ENCODE data around the gene CHKB.

Gene CHKB

DNA sequence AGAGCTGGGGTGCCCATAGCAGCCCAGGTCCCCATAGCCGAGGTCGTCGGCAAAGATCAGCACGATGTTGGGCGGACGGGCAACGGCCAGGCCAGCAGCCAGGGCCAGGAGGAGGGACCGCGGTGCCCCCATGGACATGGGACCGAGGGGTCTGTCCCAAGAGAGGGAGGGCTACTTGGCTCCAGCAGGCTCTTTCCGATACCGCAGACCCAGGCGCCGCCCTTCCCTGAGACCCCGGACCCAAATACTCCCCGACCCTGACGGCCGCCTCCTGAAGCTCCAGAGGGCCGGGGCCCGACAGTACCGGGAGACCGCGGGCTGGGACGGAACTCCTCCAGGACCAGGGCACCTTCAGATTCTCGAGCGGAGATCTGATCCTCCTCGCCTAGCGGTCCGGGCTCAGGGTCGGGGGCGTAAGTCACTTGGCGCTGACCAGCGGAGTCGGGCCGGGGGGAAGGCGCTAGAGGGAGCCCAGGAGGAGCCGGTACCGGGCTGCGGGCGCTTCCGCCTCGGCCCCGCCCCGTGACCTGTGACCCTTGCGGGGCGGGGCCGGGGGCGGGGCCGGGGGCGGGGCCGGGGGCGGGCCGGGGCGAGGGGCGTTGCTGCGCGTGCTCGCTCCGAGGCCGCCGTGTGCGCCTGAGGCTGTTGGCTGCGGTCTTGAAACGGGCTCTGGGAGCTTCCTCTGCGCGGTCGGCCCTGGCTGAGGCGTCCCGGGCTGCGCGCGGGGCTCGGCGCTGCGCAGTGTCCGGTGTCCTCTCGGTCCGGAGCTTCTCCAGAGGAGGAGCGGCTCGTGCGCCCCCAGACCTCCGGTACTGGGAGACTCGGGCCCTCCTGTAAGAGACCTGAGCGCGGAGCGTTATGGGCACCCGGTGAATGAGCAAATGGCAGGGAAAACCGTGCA, 45.2 kb upstream of the CHKB start, which contains the start of gene ARSA:
Gene ARSA (minus strand): TSS at position 511 of the 901 bp plus-strand sequence. CDS start 373 bp downstream, at position 138.
- H2BK120ac ChIP-seq (ENCODE audit: low read depth, low read length) = no peak within 1 kb of the TSS
- no peak within 1 kb of the TSS for H4K91ac ChIP-seq (ENCODE audit: low read depth, low read length, poor library complexity)
- H3K4me2 ChIP-seq (ENCODE audit: insufficient read depth, low read length, poor library complexity, severe bottlenecking) = peak within 1 kb of the TSS; percentile 99
- no peaks in the 10 kb centered on the region for H3K36me3 ChIP-seq (replicated peaks in 1 of 2; ENCODE audit: control insufficient read depth in 2 of 2, insufficient read depth in 2 of 2, low read length in 2 of 2)
- H3K27ac ChIP-seq (replicated peaks; ENCODE audit: low read length) = no peak within 1 kb of the TSS
- peak within 1 kb of the TSS; percentile 98 for H3K18ac ChIP-seq (ENCODE audit: low read length)
- peaks cover 2% of the 10 kb centered on the region for H3K79me1 ChIP-seq (ENCODE audit: low read depth, low read length)
- peak within 1 kb of the TSS; percentile 70 for H2BK12ac ChIP-seq (ENCODE audit: low read length)
- peaks cover 11 to 13% of the 10 kb centered on the region in 2 donors for H3K4me1 ChIP-seq (ENCODE audit: control insufficient read depth in 2 of 2, insufficient read depth in 1 of 2, low read depth in 1 of 2, low read length in 2 of 2)
- H2BK5ac ChIP-seq (ENCODE audit: low read length) = peak within 1 kb of the TSS; percentile 62
- no peak within 1 kb of the TSS for H4K8ac ChIP-seq (ENCODE audit: low read depth, low read length)
- no peaks in the 10 kb centered on the region for H3K9me3 ChIP-seq (replicated peaks in 1 of 2; ENCODE audit: control insufficient read depth in 2 of 2, insufficient read depth in 1 of 2, low read depth in 1 of 2, low read length in 2 of 2)
- H3K23ac ChIP-seq (ENCODE audit: low read depth, low read length, poor library complexity) = peak within 1 kb of the TSS; percentile 93
- DNase-seq (ENCODE audit: low spot score) = peak; percentile 82
- H3K9ac ChIP-seq (ENCODE audit: low read depth, low read length, poor library complexity) = peak within 1 kb of the TSS; percentile 95
- H3K4me3 ChIP-seq (ENCODE audit: low read length in 2 of 2) = peak within 1 kb of the TSS; percentile 91 to 94
- peak within 1 kb of the TSS; percentile 93 for H2BK15ac ChIP-seq (ENCODE audit: low read length)
- peak within 1 kb of the TSS; percentile 98 for H2AFZ ChIP-seq (ENCODE audit: low read length)
- WGBS, 2 donors (ENCODE audit: extremely low coverage in 2 of 2, insufficient read length in 2 of 2, insufficient replicate concordance in 1 of 2) = no CpG with 5 or more reads among the region's 88 CpGs
- H2AK5ac ChIP-seq (ENCODE audit: low read depth, low read length) = peak within 1 kb of the TSS; percentile 92
- H3K27me3 ChIP-seq (ENCODE audit: control insufficient read depth in 3 of 3, insufficient read depth in 3 of 3, low read depth in 1 of 3, low read length in 3 of 3) = peaks cover 0 to 6% (median 0%) of the 10 kb centered on the region in 3 experiments
- H3K4ac ChIP-seq (ENCODE audit: low read length) = peak within 1 kb of the TSS; percentile 32
- H3K14ac ChIP-seq (ENCODE audit: low read length) = peak within 1 kb of the TSS; percentile 94

DNA sequence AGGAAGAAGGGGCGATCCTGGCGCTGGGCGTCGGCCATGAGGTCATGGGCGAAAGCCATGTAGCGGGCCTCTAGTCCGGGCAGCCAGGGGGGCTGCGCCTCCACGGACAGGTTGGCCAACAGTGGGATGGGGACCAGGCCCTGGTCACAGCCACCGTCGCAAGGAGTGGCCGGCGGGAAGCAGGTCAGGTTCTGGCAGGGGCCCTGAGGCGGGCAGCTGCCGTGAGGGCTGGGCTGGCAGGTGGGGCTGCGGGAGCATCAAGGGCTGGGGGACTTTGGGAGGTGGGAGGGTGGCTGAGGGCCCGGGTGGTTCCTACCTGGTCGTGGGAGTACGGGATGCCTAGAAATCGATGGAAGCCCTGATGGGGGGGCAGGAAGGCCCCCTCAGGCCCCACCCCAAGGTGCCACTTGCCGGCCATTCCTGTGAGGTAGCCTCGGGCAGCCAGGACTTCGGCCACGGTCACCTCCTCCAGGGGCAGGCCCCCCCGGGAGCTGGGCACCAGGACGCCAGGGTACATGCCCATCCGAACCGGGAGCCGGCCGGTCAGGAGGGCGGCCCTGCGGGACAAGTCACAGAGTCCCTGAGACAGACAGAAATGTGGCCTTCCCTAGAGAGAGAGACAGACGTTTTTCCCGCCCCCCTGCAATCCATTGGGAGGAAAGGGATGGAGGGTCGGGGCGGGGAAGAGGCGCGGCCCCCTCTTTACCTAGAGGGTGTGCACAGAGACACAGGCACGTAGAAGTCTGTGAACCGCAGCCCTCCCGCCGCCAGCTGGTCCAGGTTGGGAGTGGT, 44.4 kb upstream of the CHKB start:
- H3K9me3 ChIP-seq (replicated peaks in 1 of 2; ENCODE audit: control insufficient read depth in 2 of 2, insufficient read depth in 1 of 2, low read depth in 1 of 2, low read length in 2 of 2) = no peaks in the 10 kb centered on the region
- H3K4me2 ChIP-seq (ENCODE audit: insufficient read depth, low read length, poor library complexity, severe bottlenecking) = peak overlapping the region; percentile 99
- peak overlapping the region; percentile 85 to 94 for H3K4me3 ChIP-seq (ENCODE audit: low read length in 2 of 2)
- no peak overlapping the region for H2BK120ac ChIP-seq (ENCODE audit: low read depth, low read length)
- H2AK5ac ChIP-seq (ENCODE audit: low read depth, low read length) = peak overlapping the region; percentile 88
- no peak overlapping the region for H4K8ac ChIP-seq (ENCODE audit: low read depth, low read length)
- H3K4me1 ChIP-seq (ENCODE audit: control insufficient read depth in 2 of 2, insufficient read depth in 1 of 2, low read depth in 1 of 2, low read length in 2 of 2) = peaks cover 18 to 20% of the 10 kb centered on the region in 2 donors
- no peaks in the 10 kb centered on the region for H3K36me3 ChIP-seq (replicated peaks in 1 of 2; ENCODE audit: control insufficient read depth in 2 of 2, insufficient read depth in 2 of 2, low read length in 2 of 2)
- H3K4ac ChIP-seq (ENCODE audit: low read length) = no peak overlapping the region
- peak overlapping the region; percentile 96 for H3K18ac ChIP-seq (ENCODE audit: low read length)
- H2BK5ac ChIP-seq (ENCODE audit: low read length) = peak overlapping the region; percentile 62
- peak overlapping the region; percentile 92 for H3K9ac ChIP-seq (ENCODE audit: low read depth, low read length, poor library complexity)
- H3K23ac ChIP-seq (ENCODE audit: low read depth, low read length, poor library complexity) = peak overlapping the region; percentile 87
- peak overlapping the region; percentile 93 for H2BK15ac ChIP-seq (ENCODE audit: low read length)
- no peak overlapping the region for H4K91ac ChIP-seq (ENCODE audit: low read depth, low read length, poor library complexity)
- no peak for DNase-seq (ENCODE audit: low spot score)
- no peak overlapping the region for H3K27ac ChIP-seq (replicated peaks; ENCODE audit: low read length)
- H3K27me3 ChIP-seq (ENCODE audit: control insufficient read depth in 3 of 3, insufficient read depth in 3 of 3, low read depth in 1 of 3, low read length in 3 of 3) = peaks cover 0 to 6% (median 0%) of the 10 kb centered on the region in 3 experiments
- peaks cover 2% of the 10 kb centered on the region for H3K79me1 ChIP-seq (ENCODE audit: low read depth, low read length)
- H2AFZ ChIP-seq (ENCODE audit: low read length) = peak overlapping the region; percentile 98
- H3K14ac ChIP-seq (ENCODE audit: low read length) = peak overlapping the region; percentile 94
- WGBS, 2 donors (ENCODE audit: extremely low coverage in 2 of 2, insufficient read length in 2 of 2, insufficient replicate concordance in 1 of 2) = no CpG with 5 or more reads among the region's 42 CpGs
- no peak overlapping the region for H2BK12ac ChIP-seq (ENCODE audit: low read length)

DNA sequence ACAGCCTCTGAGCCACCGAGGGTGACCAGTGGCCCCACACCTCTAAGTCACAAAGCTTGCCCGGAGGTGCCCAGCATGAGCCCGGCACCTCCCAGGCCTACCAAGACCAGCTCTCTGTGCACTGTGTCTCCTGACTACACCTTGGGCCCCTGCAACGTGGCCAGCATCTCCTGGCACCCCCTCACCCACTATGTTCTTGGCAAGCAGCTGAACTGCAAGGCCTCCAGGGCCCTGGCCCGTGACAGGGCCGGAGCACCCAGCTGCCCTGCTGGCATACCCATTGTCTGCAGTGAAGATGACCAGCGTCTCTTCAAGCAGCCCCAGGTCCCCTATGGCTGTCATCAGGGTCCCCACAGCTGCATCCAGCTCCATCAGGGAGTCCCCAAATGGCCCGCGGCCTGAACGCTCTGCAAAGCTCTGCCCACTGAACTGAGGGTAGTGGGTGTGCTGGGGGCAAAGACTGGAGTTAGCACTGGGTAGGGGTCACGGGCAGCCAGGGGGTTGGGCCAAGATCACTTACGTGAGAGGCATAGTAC, 43.7 kb upstream of the CHKB start:
- no peaks in the 10 kb centered on the region for H3K9me3 ChIP-seq (replicated peaks in 1 of 2; ENCODE audit: control insufficient read depth in 2 of 2, insufficient read depth in 1 of 2, low read depth in 1 of 2, low read length in 2 of 2)
- DNase-seq (ENCODE audit: low spot score) = no peak
- peak overlapping the region; percentile 48 for H3K18ac ChIP-seq (ENCODE audit: low read length)
- peaks cover 24 to 27% of the 10 kb centered on the region in 2 donors for H3K4me1 ChIP-seq (ENCODE audit: control insufficient read depth in 2 of 2, insufficient read depth in 1 of 2, low read depth in 1 of 2, low read length in 2 of 2)
- no peak overlapping the region for H2BK120ac ChIP-seq (ENCODE audit: low read depth, low read length)
- peak overlapping the region; percentile 43 for H3K23ac ChIP-seq (ENCODE audit: low read depth, low read length, poor library complexity)
- no peak overlapping the region for H2BK12ac ChIP-seq (ENCODE audit: low read length)
- H3K4me3 ChIP-seq (ENCODE audit: low read length in 2 of 2) = peak overlapping the region in 1 of 2 donors; percentile 47
- H2BK15ac ChIP-seq (ENCODE audit: low read length) = no peak overlapping the region
- no peak overlapping the region for H4K91ac ChIP-seq (ENCODE audit: low read depth, low read length, poor library complexity)
- no peak overlapping the region for H3K9ac ChIP-seq (ENCODE audit: low read depth, low read length, poor library complexity)
- H3K36me3 ChIP-seq (replicated peaks in 1 of 2; ENCODE audit: control insufficient read depth in 2 of 2, insufficient read depth in 2 of 2, low read length in 2 of 2) = no peaks in the 10 kb centered on the region
- no peak overlapping the region for H2AFZ ChIP-seq (ENCODE audit: low read length)
- no CpG with 5 or more reads among the region's 12 CpGs for WGBS, 2 donors (ENCODE audit: extremely low coverage in 2 of 2, insufficient read length in 2 of 2, insufficient replicate concordance in 1 of 2)
- H3K4ac ChIP-seq (ENCODE audit: low read length) = no peak overlapping the region
- no peak overlapping the region for H3K4me2 ChIP-seq (ENCODE audit: insufficient read depth, low read length, poor library complexity, severe bottlenecking)
- H2AK5ac ChIP-seq (ENCODE audit: low read depth, low read length) = peak overlapping the region; percentile 88
- no peak overlapping the region for H4K8ac ChIP-seq (ENCODE audit: low read depth, low read length)
- peaks cover 2% of the 10 kb centered on the region for H3K79me1 ChIP-seq (ENCODE audit: low read depth, low read length)
- no peak overlapping the region for H3K14ac ChIP-seq (ENCODE audit: low read length)
- H2BK5ac ChIP-seq (ENCODE audit: low read length) = no peak overlapping the region
- H3K27ac ChIP-seq (replicated peaks; ENCODE audit: low read length) = no peak overlapping the region
- H3K27me3 ChIP-seq (ENCODE audit: control insufficient read depth in 3 of 3, insufficient read depth in 3 of 3, low read depth in 1 of 3, low read length in 3 of 3) = peaks cover 0 to 6% (median 0%) of the 10 kb centered on the region in 3 experiments

All from neuronal stem cell (in vitro differentiated cells).